Mucosa of descending colon (tissue), 3 donors: ENCODE results near the gene FRAS1. TPM values are rescaled to one million over a fixed set of nuclear protein-coding genes. Genes with fewer than 3 reads are reported as not detected.
"Not testable (repeated sequence)": the region's sequence is repeated elsewhere in the genome, so short reads cannot be mapped to it uniquely, and the experiment has no call there.

Source experiments
- ATAC-seq: fragments of 200-7000 bp; cut with Tn5 transposase; one replicate; pipeline ENCODE4 v1.9.1; 2020; ENCODE audit warnings: mild to moderate bottlenecking, moderate library complexity
- DNase-seq, 3 donors: peaks; one replicate each; pipeline ENCODE4 v3.0.0-alpha.2; 2020
- H3K36me3 ChIP-seq: fragments of 200-600 bp; one replicate; pipeline ENCODE4 v1.8.0; 2021; ENCODE audit warnings: low read depth, mild to moderate bottlenecking
- H3K4me1 ChIP-seq: fragments of 200-600 bp; one replicate; pipeline ENCODE4 v1.8.0; 2021; ENCODE audit warnings: low read depth, mild to moderate bottlenecking
- H3K4me3 ChIP-seq: fragments of 200-600 bp; one replicate; pipeline ENCODE4 v1.8.0; 2021; ENCODE audit warnings: mild to moderate bottlenecking
- H3K9me3 ChIP-seq: fragments of 200-600 bp; one replicate; pipeline ENCODE4 v1.8.0; 2021; ENCODE audit warnings: mild to moderate bottlenecking
- CTCF ChIP-seq: fragments of 200-600 bp; IDR thresholded peaks from one replicate; pipeline ENCODE4 v1.8.0; 2022; ENCODE audit warnings: antibody characterized with exemption, mild to moderate bottlenecking
- intact Hi-C, 2 donors: fragments of 100-400 bp; cut with DNase I in 1 of 2; cut with micrococcal nuclease in 1 of 2; formaldehyde crosslinking; loops; one replicate each; pipeline versions ENCODE4 v1.11.0 to v1.11.1; 2022; cut with DNase I, micrococcal nuclease
- total RNA-seq, 3 donors: library from RNA; stranded (reverse); fragmentation: NEBNext Ultra II Directional in 2 of 3; extraction: Animal tissue kit (Norgen Biotek cat#: 25700) in 2 of 3; gene quantifications; one replicate each; pipeline versions ENCODE4 v1.2.1 to v1.2.4, GENCODE V29; 2021 to 2023
- donor health status: DM: no; HTN: no; CAD: no; lungs with moderate emphysema.
- donor health status: DM: no; HTN: no; CAD: no.
- donor health status: DM: no; HTN: yes; CAD: no.

The FRAS1 gene
- total RNA-seq, 3 donors from 2014 or later = 1.2 to 9.3 (median 2.2) TPM

DNA sequence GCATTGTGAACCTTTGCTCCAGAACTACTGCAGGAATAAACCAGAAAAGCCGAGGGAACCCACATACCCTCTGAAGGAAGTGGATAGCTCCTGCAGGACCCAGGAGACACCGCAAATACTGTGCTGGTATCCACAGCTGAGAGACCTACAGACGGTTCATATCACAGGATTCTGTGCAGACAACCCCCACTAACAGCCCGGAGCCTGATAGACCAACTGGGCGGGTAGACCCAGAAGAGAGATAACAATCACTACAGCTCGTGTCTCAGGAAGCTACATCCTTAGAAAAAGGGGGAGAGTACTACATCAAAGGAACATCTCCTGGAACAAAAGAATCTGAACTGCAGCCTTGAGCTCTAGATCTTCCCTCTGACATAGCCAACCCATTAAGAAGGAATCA, 150.8 kb downstream of the FRAS1 start:
- no peaks in the 10 kb centered on the region for H3K36me3 ChIP-seq
- no peak for ATAC-seq
- no peaks in the 10 kb centered on the region for H3K4me1 ChIP-seq
- H3K4me3 ChIP-seq = no peak overlapping the region
- no peak for DNase-seq
- no peak for TF ChIP-seq CTCF
- intact Hi-C loops = no loop called here
- H3K9me3 ChIP-seq = no peaks in the 10 kb centered on the region

DNA sequence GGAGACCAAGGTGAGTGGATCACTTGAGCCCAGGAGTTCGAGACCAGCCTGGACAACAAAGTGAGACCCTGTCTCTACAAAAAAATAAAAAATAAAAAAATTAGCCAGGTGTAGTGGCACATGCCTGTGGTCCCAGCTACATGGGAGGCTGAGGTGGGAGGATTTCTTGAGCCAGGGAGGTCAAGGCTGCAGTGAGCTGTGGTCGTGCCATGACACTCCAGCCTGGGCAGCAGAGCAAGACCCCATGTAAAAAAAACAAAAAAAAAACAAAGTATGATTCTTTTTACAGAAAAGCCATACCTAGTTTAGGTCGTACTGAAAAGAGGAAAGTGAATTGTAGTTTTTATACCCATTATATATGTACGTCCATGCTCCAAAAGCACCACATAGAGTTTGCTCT, 151.8 kb downstream of the FRAS1 start:
- DNase-seq, H3K36me3 ChIP-seq, ATAC-seq, intact Hi-C loops, H3K4me3 ChIP-seq, H3K4me1 ChIP-seq, H3K9me3 ChIP-seq: not testable (repeated sequence)

DNA sequence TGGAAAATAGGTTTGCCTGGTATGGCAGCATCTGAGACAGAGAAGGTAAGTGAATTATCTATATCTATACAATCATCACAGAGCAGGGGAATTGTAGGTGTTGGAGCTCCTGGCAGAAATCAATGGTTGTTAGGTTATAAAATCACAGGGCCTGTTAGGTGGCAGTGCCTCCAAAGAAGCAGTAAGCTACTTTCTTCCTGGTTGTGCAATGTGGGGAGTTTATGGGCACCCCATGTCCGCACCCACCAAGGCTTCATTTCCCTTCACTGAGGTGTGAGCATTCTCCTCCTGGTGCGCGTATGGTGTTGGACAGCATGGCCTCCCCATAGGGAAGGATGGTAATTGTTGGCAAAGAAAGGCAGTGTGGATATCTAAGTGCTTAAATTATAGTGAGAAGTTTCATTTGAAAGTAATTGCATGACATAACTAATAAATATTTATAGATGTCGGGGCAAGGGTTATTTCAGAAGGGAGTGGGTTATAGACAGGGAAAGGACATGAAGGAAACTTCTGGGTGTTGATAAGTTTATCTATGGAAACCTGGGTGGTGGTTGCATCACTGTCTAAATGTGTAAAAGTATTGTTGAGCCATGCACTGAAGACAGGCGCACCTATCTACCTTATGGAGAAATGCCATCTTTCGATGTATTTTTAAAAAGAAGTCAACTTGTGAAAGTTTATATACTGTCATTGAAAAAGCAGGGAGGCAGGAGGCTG, 153.7 kb downstream of the FRAS1 start:
- intact Hi-C loops = no loop called here
- ATAC-seq (no peak), DNase-seq (no peak)
- H3K9me3 ChIP-seq = no peaks in the 10 kb centered on the region
- H3K36me3 ChIP-seq = no peaks in the 10 kb centered on the region
- no peaks in the 10 kb centered on the region for H3K4me1 ChIP-seq
- H3K4me3 ChIP-seq = no peak overlapping the region
- TF ChIP-seq CTCF = no peak

- Histone ChIP-seq H3K4me3 (no peak overlapping the region), H3K9me3 (no peaks in the 10 kb centered on the region), H3K4me1 (no peaks in the 10 kb centered on the region), H3K36me3 (no peaks in the 10 kb centered on the region)
- no peak for TF ChIP-seq CTCF
- intact Hi-C loops = no loop called here
- DNase-seq (peak in 1 of 3 donors; percentile 42), ATAC-seq (no peak)
Measured at GRCh38 chr4:78213218-78213617, 156.1 kb downstream of the FRAS1 start.

- DNase-seq (no peak), ATAC-seq (no peak)
- Histone ChIP-seq H3K36me3 (no peaks in the 10 kb centered on the region), H3K4me1 (no peaks in the 10 kb centered on the region), H3K4me3 (no peak overlapping the region), H3K9me3 (no peaks in the 10 kb centered on the region)
- TF ChIP-seq CTCF = no peak
- intact Hi-C loops = no loop called here
Measured at GRCh38 chr4:78214078-78214477, 157.0 kb downstream of the FRAS1 start.

DNA sequence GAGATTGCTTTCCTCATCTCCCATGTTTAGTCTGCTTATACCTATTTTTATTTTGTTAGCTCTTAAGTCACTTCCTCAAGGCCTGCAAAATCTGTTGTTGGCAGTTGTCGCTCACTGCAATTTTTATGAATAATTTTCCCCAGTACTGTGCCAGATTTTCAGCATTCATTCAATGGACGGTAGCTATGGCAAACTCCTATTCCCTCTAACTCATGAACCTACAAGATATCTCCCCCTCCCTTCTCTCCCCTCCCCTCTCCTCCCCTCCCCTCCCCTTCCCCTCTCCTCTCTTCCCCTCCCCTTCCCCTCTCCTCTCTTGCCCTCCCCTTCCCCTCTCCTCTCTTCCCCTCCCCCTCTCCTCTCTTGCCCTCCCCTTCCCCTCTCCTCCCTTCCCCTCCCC, 160.4 kb downstream of the FRAS1 start:
- no peak for TF ChIP-seq CTCF
- no peak overlapping the region for H3K4me3 ChIP-seq
- ATAC-seq (no peak), DNase-seq (no peak)
- H3K9me3 ChIP-seq = no peaks in the 10 kb centered on the region
- no peaks in the 10 kb centered on the region for H3K36me3 ChIP-seq
- no peaks in the 10 kb centered on the region for H3K4me1 ChIP-seq
- intact Hi-C loops = no loop called here
